GM23338 (cell line): ENCODE data around the gene MUC13. TPM values are rescaled to one million over a fixed set of nuclear protein-coding genes. Genes with fewer than 3 reads are reported as not detected.

Source experiments
- ATAC-seq: fragments of 200-7000 bp; cut with Tn5 transposase; 3 replicates; pipeline ENCODE4 v1.9.1; 2020
- DNase-seq: peaks from one replicate; pipeline ENCODE4 v3.0.0-alpha.2; 2015; ENCODE audit warnings: low spot score
- H2AFZ ChIP-seq: fragments of 200-600 bp; sonication (generic); 2 replicates; pipeline ENCODE4 v1.8.0; 2016; ENCODE audit warnings: antibody characterized with exemption, mild to moderate bottlenecking, moderate library complexity
- H3F3A ChIP-seq: fragments of 200-600 bp; sonication (generic); replicated peaks from 2 replicates; pipeline ENCODE4 v1.8.0; 2017; ENCODE audit warnings: antibody characterized with exemption, mixed run types, low read depth
- H3K27ac ChIP-seq: fragments of 200-600 bp; sonication (generic); 2 replicates; pipeline ENCODE4 v1.6.1; 2016; ENCODE audit warnings: low read depth
- H3K27me3 ChIP-seq: fragments of 200-600 bp; sonication (generic); 2 replicates; pipeline ENCODE4 v1.8.0; 2016; ENCODE audit warnings: mild to moderate bottlenecking, mixed run types, moderate library complexity; ENCODE audit not compliant: insufficient read depth
- H3K36me3 ChIP-seq: fragments of 200-600 bp; sonication (generic); 2 replicates; pipeline ENCODE4 v1.8.0; 2016; ENCODE audit warnings: mild to moderate bottlenecking; ENCODE audit not compliant: insufficient read depth
- H3K4me1 ChIP-seq: fragments of 200-600 bp; sonication (generic); 2 replicates; pipeline ENCODE4 v1.8.0; 2016; ENCODE audit warnings: mild to moderate bottlenecking, moderate library complexity; ENCODE audit not compliant: insufficient read depth
- H3K4me2 ChIP-seq: fragments of 200-600 bp; sonication (generic); 2 replicates; pipeline ENCODE4 v1.7.1; 2017; ENCODE audit warnings: mixed run types
- H3K4me3 ChIP-seq: fragments of 200-600 bp; sonication (generic); 2 replicates; pipeline ENCODE4 v1.6.1; 2016; ENCODE audit warnings: mixed run types
- H3K79me2 ChIP-seq: fragments of 200-600 bp; sonication (generic); replicated peaks from 2 replicates; pipeline ENCODE4 v1.8.0; 2017; ENCODE audit warnings: mild to moderate bottlenecking; ENCODE audit not compliant: insufficient read depth
- H3K9me2 ChIP-seq: fragments of 200-600 bp; sonication (generic); 2 replicates; pipeline ENCODE4 v1.8.0; 2017; ENCODE audit not compliant: insufficient read depth
- H4K20me1 ChIP-seq: fragments of 200-600 bp; sonication (generic); replicated peaks from 2 replicates; pipeline ENCODE4 v1.8.0; 2017; ENCODE audit warnings: mild to moderate bottlenecking; ENCODE audit not compliant: insufficient read depth
- H3K27ac Mint-ChIP-seq: 2 replicates; pipeline ENCODE4 v1.8.0; 2020; ENCODE audit warnings: inconsistent platforms, mild to moderate bottlenecking, moderate library complexity, mixed read lengths
- H3K27me3 Mint-ChIP-seq: 3 replicates; pipeline ENCODE4 v1.8.0; 2022; ENCODE audit warnings: low read depth, mild to moderate bottlenecking, moderate library complexity, mixed read lengths, inconsistent platforms; ENCODE audit not compliant: insufficient read depth, poor library complexity
- H3K36me3 Mint-ChIP-seq: 3 replicates; pipeline ENCODE4 v1.8.0; 2021; ENCODE audit warnings: low read depth, mild to moderate bottlenecking, inconsistent platforms, moderate library complexity, mixed read lengths
- H3K4me1 Mint-ChIP-seq: 3 replicates; pipeline ENCODE4 v1.8.0; 2020; ENCODE audit warnings: mild to moderate bottlenecking, inconsistent platforms, mixed read lengths
- H3K4me3 Mint-ChIP-seq: 3 replicates; pipeline ENCODE4 v1.8.0; 2021; ENCODE audit warnings: moderate library complexity, mild to moderate bottlenecking, inconsistent platforms, mixed read lengths
- H3K9me3 Mint-ChIP-seq: 3 replicates; pipeline ENCODE4 v1.8.0; 2020; ENCODE audit warnings: moderate library complexity, mild to moderate bottlenecking, inconsistent platforms, mixed read lengths
- CREB1 ChIP-seq: fragments of 250-450 bp; sonication (Bioruptor Pico); IDR thresholded peaks from 2 replicates; pipeline ENCODE4 v1.5.0; 2020; ENCODE audit warnings: low read depth, mild to moderate bottlenecking, moderate library complexity
- CTCF ChIP-seq, 2 experiments: fragments of 200-600 bp in 1 of 2; sonication (generic) in 1 of 2; conservative IDR thresholded peaks; 2 replicates each; pipeline versions ENCODE4 v1.5.1 to v1.6.1; 2016 to 2017; ENCODE audit warnings: antibody characterized with exemption in 2 of 2, low read depth in 2 of 2, mild to moderate bottlenecking in 2 of 2, moderate library complexity in 1 of 2
- EZH2 ChIP-seq: fragments of 200-600 bp; sonication (generic); IDR thresholded peaks from one replicate; pipeline ENCODE4 v1.8.0; 2017; ENCODE audit warnings: antibody characterized with exemption, mild to moderate bottlenecking, low read depth; ENCODE audit not compliant: unreplicated experiment
- EZH2phosphoT487 ChIP-seq: fragments of 200-600 bp; sonication (generic); IDR thresholded peaks from one replicate; pipeline ENCODE4 v1.8.1; 2018; ENCODE audit warnings: antibody characterized with exemption; ENCODE audit not compliant: unreplicated experiment
- JUNB ChIP-seq: IDR thresholded peaks from one replicate; pipeline ENCODE4 v1.6.1; 2016; ENCODE audit warnings: antibody characterized with exemption; ENCODE audit not compliant: unreplicated experiment
- NANOG ChIP-seq: IDR thresholded peaks from 2 replicates; pipeline ENCODE4 v1.6.1; 2016; ENCODE audit warnings: antibody characterized with exemption, borderline replicate concordance
- POLR2AphosphoS5 ChIP-seq: IDR thresholded peaks from 2 replicates; pipeline ENCODE4 v1.6.1; 2016; ENCODE audit warnings: antibody characterized with exemption, low read depth
- REST ChIP-seq: IDR thresholded peaks from one replicate; pipeline ENCODE4 v1.6.1; 2018; ENCODE audit warnings: antibody characterized with exemption; ENCODE audit not compliant: unreplicated experiment
- STAT1 ChIP-seq: IDR thresholded peaks from one replicate; pipeline ENCODE4 v1.6.1; 2016; ENCODE audit warnings: antibody characterized with exemption; ENCODE audit not compliant: unreplicated experiment
- ZNF114 ChIP-seq: fragments of 250-450 bp; sonication (Bioruptor Pico); IDR thresholded peaks from 2 replicates; pipeline ENCODE4 v1.5.0; 2020; ENCODE audit warnings: mild to moderate bottlenecking, moderate library complexity
- ZNF331 ChIP-seq: fragments of 250-450 bp; sonication (Bioruptor Pico); IDR thresholded peaks from 2 replicates; pipeline ENCODE4 v1.5.0; 2020; ENCODE audit warnings: low read depth, mild to moderate bottlenecking, moderate library complexity
- ZNF462 ChIP-seq: fragments of 250-450 bp; sonication (Bioruptor Pico); IDR thresholded peaks from 2 replicates; pipeline ENCODE4 v1.5.0; 2020; ENCODE audit warnings: mild to moderate bottlenecking, moderate library complexity
- polyA plus RNA-seq: library from polyadenylated mRNA; unstranded; fragments of >200 nt; fragmentation: Nextera tagmentation; extraction: Ambion mirVana; gene quantifications from 2 replicates; pipeline ENCODE4 v1.2.1, GENCODE V29; 2016
- total RNA-seq: library from RNA; depleted of rRNA; stranded (reverse); fragments of >200 nt; shearing (Covaris generic); gene quantifications from 2 replicates; pipeline ENCODE4 v1.2.3, GENCODE V29; 2014
- TF ChIP-seq, protein P1 (sequence below): IDR thresholded peaks from 2 replicates; pipeline ENCODE4 v1.6.1; 2016; ENCODE audit warnings: antibody characterized with exemption

The MUC13 gene
- total and polyA plus RNA-seq, 2 experiments from 2014 or later = not detected

GRCh38 chr3:124896824-124897526 is 37.6 kb downstream of the MUC13 start:
- DNase-seq = no peak
- no peak overlapping the region for H3K4me2 ChIP-seq
- no peaks in the 10 kb centered on the region for H3K79me2 ChIP-seq
- Mint-ChIP-seq H3K4me3 (no peak overlapping the region), H3K27me3 (peaks cover 3% of the 10 kb centered on the region), H3K4me1 (peaks cover 7% of the 10 kb centered on the region), H3K9me3 (no peaks in the 10 kb centered on the region), H3K27ac (no peak overlapping the region), H3K36me3 (no peaks in the 10 kb centered on the region)
- no peak overlapping the region for H2AFZ ChIP-seq
- no peaks in the 10 kb centered on the region for H3F3A ChIP-seq
- H3K27ac ChIP-seq = no peak overlapping the region
- H4K20me1 ChIP-seq = no peaks in the 10 kb centered on the region
- H3K4me1 ChIP-seq = peaks cover 7% of the 10 kb centered on the region; the same call in 1 of the 2 replicates
- no peaks in the 10 kb centered on the region; the same call in 1 of the 2 replicates for H3K9me2 ChIP-seq
- TF ChIP-seq CREB1 (CRISPR knock-in tag) (no peak), NANOG (no peak), JUNB (no peak), ZNF331 (CRISPR knock-in tag) (no peak), ZNF114 (CRISPR knock-in tag) (no peak), EZH2 (no peak), REST (no peak), ZNF462 (CRISPR knock-in tag) (no peak), STAT1 (no peak), EZH2phosphoT487 (no peak), CTCF (conservative IDR thresholded peaks at IDR 0.05; ENCODE audit: low read depth in 2 of 2) (no peak), POLR2AphosphoS5 (no peak)
- TF ChIP-seq, protein P1, sequence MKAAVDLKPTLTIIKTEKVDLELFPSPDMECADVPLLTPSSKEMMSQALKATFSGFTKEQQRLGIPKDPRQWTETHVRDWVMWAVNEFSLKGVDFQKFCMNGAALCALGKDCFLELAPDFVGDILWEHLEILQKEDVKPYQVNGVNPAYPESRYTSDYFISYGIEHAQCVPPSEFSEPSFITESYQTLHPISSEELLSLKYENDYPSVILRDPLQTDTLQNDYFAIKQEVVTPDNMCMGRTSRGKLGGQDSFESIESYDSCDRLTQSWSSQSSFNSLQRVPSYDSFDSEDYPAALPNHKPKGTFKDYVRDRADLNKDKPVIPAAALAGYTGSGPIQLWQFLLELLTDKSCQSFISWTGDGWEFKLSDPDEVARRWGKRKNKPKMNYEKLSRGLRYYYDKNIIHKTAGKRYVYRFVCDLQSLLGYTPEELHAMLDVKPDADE = no peak
- no peaks in the 10 kb centered on the region for H3K27me3 ChIP-seq
- H3K36me3 ChIP-seq = no peaks in the 10 kb centered on the region
- H3K4me3 ChIP-seq = no peak overlapping the region
- ATAC-seq = no peak
